PFSK-1 (cell line): ENCODE results near the gene AOC2.

Source experiments
- FOXP2 ChIP-seq: optimal IDR thresholded peaks from 2 replicates; pipeline ENCODE3; 2011; ENCODE audit warnings: borderline replicate concordance, control low read depth, inconsistent platforms; ENCODE audit not compliant: insufficient read depth; ENCODE audit errors: extremely low read length, extremely low read depth
- POLR2AphosphoS5 ChIP-seq: IDR thresholded peaks from 2 replicates; pipeline ENCODE4 v1.6.1; 2012; ENCODE audit warnings: low read depth, mild to moderate bottlenecking, control low read depth, low read length, moderate library complexity
- SIN3A ChIP-seq: IDR thresholded peaks from 2 replicates; pipeline ENCODE4 v1.6.1; 2012; ENCODE audit warnings: mild to moderate bottlenecking, low read length, moderate library complexity, borderline replicate concordance; ENCODE audit not compliant: insufficient read depth
- TAF1 ChIP-seq: IDR thresholded peaks from 2 replicates; pipeline ENCODE4 v1.6.1; 2012; ENCODE audit warnings: low read length, control low read depth, borderline replicate concordance; ENCODE audit not compliant: insufficient read depth
- TF ChIP-seq, protein P1 (sequence below), 2 experiments: IDR thresholded peaks; 2 replicates each; pipeline versions ENCODE4 v1.6.1 to v1.8.0; 2011 to 2012; ENCODE audit warnings: low read depth in 2 of 2, low read length in 2 of 2, control low read depth in 1 of 2, inconsistent platforms in 1 of 2, mild to moderate bottlenecking in 1 of 2, moderate library complexity in 1 of 2; ENCODE audit not compliant: insufficient read depth in 1 of 2

The AOC2 gene

DNA sequence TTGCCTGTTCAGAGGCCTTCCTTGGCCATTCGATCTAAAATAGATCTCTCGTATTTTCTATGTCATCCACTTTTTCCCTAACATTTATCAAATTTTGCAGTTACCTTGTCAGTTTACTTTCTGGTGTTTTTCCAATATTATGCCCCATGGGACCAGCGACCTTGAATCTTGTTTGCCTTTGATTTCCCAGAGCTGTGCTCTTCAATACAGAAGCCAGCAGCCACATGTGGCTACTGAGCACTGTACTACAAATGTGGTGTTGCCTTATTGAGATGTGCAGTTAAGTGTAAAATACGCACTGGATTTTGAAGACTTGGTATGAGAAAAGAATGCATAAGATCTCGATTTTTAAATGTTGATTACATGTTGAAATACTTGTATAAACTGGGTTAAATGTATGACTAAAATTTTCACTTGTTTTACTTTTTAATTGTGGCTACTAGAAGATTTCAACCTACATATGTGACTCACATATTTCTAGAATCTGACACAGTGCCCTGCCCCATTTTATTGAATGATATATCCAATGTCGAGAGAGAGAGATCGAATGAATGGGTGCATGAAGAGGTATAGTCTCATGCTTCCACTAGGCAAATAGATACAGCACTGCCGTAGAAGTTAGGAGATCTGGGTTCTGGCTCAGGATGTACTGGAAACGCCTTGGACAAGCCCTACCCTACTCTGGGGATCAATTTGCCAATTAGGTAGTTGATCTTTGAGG, 12.0 kb upstream of the AOC2 start:
- TF ChIP-seq TAF1 (no peak), SIN3A (no peak), POLR2AphosphoS5 (no peak), FOXP2 (no peak)

DNA sequence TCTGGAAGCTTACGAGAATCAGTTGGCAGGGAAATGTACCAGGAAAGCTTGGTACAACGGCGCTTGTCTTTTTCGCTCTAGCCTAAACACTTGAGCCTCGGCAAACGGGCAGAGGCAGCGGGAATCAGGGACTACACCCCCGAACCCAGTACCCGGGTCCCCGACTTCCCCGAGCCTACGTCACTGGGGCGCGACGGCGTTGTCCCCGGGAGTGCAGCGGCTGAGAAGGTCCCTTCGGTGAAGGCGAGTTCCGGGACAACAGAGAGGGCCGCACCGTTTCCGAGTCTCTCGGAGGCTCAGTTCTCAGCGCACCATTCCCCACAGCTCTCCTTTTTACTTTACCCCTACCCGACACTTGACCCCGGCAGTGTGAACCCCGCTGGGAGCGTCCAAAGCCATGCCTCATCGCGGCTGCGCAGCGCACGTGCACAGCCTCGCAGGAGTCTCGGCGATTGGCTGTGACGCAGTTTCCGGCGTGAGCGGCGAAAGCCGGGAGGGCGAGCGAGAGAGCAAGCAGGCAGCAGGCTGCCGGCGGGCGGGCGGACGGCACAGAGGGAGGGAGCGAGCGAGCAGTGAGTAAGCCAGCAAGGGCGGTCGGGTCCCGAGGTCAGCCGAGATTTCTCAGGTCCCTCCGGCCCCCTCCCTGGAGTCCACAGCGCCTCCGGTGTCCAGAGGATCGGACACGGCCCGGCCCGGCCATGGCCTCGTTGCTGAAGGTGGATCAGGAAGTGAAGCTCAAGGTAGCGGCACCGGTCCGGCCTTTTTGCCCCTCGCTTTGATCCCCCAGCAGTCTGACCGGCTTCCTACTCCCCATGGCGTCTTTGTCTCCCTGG, 11.2 kb upstream of the AOC2 start, which contains the start of gene PSME3:
PSME3 (plus strand) TSS at position 464 of the 833 bp plus-strand sequence; CDS start at position 699, 235 bp downstream.
- peak; percentile 97 for TF ChIP-seq TAF1
- peak; percentile 83; the same call in 1 of the 2 replicates for TF ChIP-seq SIN3A
- TF ChIP-seq, protein P1, sequence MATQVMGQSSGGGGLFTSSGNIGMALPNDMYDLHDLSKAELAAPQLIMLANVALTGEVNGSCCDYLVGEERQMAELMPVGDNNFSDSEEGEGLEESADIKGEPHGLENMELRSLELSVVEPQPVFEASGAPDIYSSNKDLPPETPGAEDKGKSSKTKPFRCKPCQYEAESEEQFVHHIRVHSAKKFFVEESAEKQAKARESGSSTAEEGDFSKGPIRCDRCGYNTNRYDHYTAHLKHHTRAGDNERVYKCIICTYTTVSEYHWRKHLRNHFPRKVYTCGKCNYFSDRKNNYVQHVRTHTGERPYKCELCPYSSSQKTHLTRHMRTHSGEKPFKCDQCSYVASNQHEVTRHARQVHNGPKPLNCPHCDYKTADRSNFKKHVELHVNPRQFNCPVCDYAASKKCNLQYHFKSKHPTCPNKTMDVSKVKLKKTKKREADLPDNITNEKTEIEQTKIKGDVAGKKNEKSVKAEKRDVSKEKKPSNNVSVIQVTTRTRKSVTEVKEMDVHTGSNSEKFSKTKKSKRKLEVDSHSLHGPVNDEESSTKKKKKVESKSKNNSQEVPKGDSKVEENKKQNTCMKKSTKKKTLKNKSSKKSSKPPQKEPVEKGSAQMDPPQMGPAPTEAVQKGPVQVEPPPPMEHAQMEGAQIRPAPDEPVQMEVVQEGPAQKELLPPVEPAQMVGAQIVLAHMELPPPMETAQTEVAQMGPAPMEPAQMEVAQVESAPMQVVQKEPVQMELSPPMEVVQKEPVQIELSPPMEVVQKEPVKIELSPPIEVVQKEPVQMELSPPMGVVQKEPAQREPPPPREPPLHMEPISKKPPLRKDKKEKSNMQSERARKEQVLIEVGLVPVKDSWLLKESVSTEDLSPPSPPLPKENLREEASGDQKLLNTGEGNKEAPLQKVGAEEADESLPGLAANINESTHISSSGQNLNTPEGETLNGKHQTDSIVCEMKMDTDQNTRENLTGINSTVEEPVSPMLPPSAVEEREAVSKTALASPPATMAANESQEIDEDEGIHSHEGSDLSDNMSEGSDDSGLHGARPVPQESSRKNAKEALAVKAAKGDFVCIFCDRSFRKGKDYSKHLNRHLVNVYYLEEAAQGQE (IDR thresholded peaks at IDR 0.05; ENCODE audit: insufficient read depth in 1 of 2, low read depth in 2 of 2, low read length in 2 of 2), result peak; percentile 47 to 65; a peak in 3 of 4 replicates
- peak; percentile 82 for TF ChIP-seq FOXP2
- TF ChIP-seq POLR2AphosphoS5, result peak; percentile 99

DNA sequence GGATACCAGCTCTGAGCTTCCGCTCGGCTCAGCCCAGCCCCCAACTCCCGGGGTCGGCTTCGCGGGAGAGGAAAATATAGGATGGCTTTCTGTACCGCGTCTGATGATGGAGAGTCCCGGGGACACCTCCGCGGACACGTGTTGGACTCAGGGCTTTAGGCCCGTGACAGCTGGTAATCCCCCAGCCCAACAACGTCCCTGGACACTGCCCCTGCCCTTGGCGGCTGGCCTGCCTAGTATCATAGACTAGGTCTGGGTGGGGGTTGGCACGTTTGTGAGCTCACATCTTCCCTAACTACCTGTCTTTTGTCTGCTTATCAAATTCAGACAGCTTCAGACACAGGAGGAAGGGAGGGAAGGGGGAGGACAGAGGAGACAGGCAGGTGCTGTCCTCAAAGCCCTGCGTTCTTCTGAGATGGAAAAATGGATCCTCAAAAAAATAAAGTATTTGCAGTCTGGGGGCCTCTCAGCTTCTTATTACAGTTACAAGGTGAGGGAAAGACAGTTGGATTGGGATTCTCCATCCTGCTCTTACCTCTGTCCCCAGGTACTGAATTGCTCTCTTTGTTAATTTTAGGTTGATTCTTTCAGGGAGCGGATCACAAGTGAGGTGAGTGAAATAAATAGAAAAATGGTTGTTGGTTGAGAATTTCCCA, 10.5 kb upstream of the AOC2 start:
- no peak for TF ChIP-seq POLR2AphosphoS5

DNA sequence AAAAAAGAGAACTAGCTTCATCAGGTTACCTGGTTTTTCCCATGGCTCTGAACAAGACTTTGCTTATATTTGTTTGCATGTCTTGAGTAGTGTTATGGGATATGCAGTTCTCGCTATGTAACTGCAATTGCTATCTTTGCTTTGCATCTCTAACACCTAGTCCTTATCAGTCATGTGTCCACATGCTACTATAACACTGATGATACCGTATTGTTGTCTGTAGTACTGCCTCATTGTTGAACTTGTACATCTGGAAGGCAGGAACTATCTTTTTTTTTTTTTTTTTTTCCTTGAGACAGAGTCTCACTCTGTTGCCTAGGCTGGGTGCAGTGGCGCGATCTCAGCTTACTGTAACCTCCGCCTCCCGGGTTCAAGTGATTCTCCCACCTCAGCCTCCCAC, 8.6 kb upstream of the AOC2 start:
- no peak for TF ChIP-seq TAF1

DNA sequence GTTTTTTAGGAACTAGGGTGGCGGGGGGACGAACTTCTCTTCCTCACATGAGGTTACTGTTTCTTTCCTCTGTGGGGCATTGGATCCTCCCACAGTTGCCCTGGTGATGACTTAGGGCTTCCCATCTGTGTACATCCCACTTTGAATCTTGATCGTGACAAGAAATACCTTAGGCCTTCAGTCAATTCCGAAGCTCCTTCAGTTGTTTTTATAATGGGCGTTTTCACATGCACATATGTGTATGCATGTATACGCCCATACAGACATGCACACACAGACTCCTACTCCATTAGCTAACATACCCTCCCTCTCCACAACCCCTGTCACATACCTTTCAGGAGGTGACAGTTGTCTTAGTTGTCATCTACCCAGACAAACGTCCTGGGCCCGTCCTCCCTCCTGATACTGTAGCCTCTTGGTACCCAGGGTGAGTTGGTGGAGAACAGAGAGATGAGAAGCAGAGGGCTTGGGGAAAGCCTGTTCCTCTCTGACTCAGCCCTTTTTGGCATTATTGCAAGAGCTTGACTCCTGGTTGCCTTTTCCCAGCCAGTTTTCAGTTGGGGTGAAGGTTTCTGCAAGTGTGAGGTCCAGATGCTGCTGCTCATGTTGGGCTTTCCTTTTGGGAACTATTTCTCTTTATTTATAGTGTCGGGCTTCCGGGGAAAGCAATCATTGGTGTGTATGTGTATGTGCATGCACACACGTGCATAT, 2.2 kb upstream of the AOC2 start:
- TF ChIP-seq POLR2AphosphoS5, result no peak; the same call in 1 of the 2 replicates
- TF ChIP-seq SIN3A, result no peak
- TF ChIP-seq, protein P1 (IDR thresholded peaks at IDR 0.05; ENCODE audit: insufficient read depth in 1 of 2, low read depth in 2 of 2, low read length in 2 of 2), result no peak
- TF ChIP-seq TAF1, result no peak
- TF ChIP-seq FOXP2, result no peak

DNA sequence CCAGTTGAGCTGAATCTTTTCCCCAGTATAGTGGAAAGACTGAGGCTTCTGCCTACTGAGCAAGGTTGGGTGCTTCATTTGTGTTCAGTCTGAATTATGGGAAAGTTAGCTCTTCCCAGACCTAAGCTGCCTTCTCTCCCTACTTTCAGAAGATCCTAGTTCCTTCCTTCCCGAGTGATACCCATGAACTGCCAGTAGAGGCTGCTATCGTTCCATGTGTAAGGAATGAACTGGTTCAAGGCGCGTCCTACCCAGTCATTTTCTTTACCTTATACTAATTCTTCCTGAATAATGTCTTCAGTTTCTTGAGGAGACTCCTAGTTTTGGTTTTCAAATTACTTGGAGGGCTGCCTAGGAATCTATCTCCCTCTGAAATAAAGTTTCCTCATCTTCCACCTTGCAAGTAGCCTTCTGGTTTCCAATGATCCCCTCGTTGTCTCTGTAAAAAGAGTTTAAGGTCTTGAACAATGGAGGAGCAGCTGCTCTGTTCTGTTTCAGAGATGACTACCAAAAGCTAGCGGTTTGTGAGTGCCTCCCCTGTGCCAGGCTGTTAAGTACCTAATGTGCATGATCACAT, 934 bp upstream of the AOC2 start:
- no peak for TF ChIP-seq POLR2AphosphoS5
- TF ChIP-seq TAF1, result no peak
- no peak for TF ChIP-seq SIN3A
- TF ChIP-seq FOXP2, result no peak
- TF ChIP-seq, protein P1 (IDR thresholded peaks at IDR 0.05; ENCODE audit: insufficient read depth in 1 of 2, low read depth in 2 of 2, low read length in 2 of 2), result no peak
